CD4-positive, alpha-beta T cell treated with Interleukin-17A for 1 hour (primary cell): Measurements from ENCODE around the gene TP63.
A peak's percentile ranks its signal among the peaks of the same experiment; 100 is the strongest.
"Not testable (repeated sequence)": the region's sequence is repeated elsewhere in the genome, so short reads cannot be mapped to it uniquely, and the experiment has no call there.

Experiments used
- DNase-seq: peaks from one replicate; pipeline ENCODE4 v3.0.0-alpha.2; 2020

Gene TP63

GRCh38 chr3:189626286-189626685 is 4.9 kb upstream of the TP63 start:
- DNase-seq: no peak

DNA sequence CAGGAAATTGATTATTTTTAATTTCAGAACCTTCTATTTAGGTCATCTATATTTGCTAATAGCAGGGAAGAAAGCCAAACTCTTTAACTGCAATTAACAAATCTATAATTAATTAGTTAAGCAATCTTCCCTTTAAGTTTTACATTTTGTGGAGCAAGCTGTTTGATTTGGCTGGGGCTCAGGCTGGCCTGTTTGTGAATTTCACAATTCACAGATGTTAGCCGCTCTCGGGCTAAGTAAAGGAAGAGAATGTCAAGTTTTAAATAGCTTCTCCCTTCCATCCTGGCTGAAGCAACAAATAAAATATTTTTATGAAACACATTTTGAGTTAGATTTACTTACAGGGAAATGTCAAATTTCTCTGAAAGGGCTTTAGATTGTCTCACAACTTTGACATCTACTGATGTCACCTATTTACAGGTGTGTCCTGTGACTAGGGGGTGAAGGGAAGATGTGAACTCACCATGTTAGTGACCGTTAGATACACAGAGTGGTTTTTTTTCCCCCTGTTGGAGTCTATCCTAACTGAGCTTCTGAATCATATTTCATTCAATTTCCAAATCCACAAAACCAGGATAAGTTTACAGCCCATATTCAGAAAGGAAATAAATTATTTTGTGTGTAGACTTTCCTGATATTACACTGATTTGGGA is 1.3 kb upstream of the TP63 start:
- no peak for DNase-seq

DNA sequence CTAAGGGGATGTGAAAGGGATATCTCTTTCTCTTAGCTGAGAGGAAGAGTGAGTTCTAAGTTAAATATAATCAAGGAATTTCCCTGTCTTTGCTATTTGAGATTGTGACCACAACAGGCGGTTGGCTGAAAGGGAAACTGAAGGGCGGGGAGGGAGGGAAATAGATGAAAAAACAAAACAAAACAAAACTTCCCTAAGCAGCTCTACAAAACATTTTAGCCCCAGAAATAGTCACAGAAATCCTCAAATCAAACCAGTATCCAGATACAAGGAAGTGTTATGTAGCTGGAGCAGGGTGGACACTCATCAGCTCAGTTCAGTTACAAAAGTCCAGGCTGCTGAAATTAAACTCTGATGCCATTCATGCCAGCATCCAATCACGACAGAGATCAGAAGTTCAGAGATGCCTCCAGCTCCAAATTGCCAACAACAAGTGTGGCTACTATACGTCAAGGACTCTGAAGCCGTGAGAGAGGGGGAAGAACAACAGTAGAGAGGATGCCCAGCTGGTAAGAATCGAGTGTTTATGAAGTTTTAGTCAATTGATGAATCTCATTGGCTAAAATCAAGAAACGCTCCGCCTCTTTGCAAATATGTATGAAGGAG is 319 bp upstream of the TP63 start:
- peak; percentile 35 for DNase-seq

DNA sequence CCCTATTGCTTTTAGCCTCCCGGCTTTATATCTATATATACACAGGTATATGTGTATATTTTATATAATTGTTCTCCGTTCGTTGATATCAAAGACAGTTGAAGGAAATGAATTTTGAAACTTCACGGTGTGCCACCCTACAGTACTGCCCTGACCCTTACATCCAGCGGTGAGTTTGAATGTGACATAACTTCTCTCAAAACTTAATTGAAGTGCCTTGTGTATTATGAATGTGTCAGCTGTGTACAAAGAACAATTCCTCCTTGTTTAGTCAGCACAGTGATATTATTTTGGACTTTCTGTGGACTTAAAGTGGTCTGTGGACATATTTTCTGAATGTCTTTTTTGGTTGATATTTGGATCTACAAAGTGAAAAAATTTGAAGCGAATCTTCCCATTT is 220 bp downstream of the TP63 start:
- DNase-seq: no peak

GRCh38 chr3:189632242-189632641 is 1.1 kb downstream of the TP63 start:
- no peak for DNase-seq

DNA sequence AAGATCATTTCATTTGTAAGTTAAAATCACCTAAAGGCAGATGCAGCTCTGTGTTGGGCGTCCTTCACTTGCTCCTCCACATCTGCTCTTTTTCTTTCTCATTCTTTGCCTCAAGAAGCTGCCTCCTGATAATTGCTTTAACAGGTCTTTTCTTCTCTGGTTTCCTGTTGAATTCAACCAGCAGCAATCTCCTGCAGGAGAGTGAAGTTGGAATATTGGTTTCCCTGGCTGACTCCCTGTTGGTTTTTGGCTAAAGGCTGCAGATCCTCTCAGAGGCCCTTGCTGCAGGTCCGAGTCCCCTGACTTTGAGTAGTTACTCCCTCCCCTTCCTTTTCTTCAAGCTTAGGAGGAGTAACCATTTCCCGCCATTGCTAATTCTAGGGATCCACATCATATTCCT is 4.2 kb downstream of the TP63 start:
- DNase-seq: no peak

GRCh38 chr3:189636048-189636447 is 4.9 kb downstream of the TP63 start:
- no peak for DNase-seq

DNA sequence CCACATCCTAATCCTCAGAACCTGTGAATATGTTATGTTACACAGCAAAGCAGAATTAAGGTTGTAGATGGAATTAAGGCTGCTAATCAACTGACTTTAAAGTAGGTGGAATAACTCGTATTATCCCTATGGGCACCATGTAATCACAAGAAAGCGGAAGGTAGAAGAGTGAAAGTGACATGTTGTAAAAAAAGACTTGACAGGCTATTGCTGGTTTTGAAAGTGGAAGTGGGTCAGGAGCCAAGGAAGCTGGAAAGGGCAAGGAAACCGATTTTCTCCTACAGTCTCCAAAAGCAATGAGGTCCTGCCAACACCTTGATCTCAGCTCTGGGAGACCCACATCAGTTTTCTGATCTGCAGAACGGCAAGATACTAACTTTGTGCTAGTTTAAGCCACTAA is 6.6 kb downstream of the TP63 start:
- no peak for DNase-seq

- DNase-seq: no peak
These were observed 7.3 kb downstream of the TP63 start for GRCh38 chr3:189638276-189639031.

DNA sequence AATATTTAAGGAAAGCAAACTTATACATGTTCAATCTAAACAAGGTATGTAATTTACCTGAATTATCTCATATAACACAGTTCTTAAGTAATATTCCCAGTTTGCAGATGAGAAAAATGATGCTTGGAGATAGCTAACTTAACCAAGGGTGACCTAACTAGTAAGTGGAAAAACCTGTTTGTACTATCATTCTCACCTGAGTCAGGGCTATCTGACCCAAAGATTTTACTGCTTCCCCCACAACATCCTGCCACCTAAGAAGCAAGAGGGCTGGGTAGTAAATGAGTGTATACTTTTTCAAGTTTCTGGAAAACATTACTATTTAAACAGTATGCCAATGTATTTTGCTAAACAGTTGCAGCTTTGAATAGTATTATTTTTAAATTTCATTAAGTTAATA is 10.6 kb downstream of the TP63 start:
- DNase-seq: no peak

- no peak for DNase-seq
These were observed 15.8 kb downstream of the TP63 start for GRCh38 chr3:189646853-189647542.

DNA sequence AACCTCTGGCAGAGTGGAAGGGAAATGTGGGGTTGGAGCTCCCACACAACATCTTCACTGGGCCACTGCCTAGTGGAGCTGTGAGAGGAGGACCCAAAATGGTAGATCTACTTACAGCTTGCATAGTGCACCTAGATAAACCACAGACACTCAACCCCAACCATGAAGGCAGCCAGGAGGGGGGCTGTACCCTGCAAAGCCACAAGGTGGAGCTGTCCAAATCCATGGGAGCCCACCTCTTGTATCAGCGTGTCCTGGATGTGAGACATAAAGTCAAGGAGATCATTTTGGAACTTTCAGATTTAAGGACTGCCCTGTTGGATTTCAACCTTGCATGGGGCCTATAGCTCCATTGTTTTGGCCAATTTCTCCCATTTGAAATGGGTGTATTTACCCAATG is 20.9 kb downstream of the TP63 start:
- DNase-seq: no peak

DNA sequence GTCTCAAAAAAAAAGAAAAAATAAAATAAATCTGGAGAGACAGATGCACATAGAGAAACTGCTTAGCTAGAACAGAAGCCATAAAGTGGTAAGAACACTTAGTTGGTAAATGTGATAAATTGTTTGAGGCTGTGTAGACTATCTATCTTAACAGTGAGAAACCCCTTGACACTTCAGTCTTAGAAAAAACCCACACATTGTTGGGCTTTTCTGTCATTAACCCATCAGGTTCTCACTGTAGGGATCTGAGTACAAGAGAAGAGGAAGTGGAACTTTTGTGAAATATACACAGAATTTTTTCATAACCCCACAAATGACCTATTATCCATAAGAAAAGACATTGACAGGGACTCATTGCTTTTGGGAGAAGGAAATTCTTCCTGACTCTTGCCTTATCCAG is 24.4 kb downstream of the TP63 start:
- no peak for DNase-seq

- DNase-seq: no peak
These were observed 28.4 kb downstream of the TP63 start for GRCh38 chr3:189659571-189659970.

DNA sequence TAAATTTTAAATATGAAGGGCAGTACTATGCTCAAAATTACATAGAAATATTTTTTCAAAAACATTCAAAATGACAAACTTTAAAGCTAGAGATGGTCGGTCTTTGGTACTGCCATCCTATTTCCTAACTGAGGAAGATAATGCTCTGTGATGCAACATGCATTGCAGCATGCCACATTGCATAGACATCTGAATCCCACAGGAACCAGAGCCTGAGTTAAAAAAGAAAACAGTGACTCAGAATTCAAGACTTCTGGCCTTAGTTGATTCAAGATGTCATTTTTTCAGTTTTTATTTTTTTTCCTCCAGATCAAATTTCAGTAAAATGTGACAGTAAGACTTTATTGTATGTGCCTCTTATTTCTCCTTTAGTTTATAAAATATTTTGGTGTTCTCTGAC is 33.1 kb downstream of the TP63 start:
- DNase-seq: no peak

GRCh38 chr3:189672346-189672745 is 41.2 kb downstream of the TP63 start:
- not testable (repeated sequence) for DNase-seq

DNA sequence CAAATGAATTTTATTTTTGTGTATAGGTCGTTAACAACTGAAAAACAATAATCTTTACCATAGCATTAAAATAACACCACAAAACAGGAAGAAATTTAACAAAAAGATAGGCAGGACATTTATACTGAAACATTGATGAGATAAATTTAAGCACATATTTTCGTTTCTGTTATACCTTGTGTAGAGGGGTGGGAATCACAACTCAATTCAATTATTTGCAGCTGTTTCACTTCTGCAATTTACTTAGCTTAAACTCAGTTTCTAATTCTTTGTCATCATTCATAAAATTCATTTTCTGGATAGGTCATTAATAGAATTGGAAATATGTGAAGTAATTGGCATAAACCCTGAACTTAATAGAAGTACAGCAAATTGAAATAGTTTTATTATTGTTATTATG is 42.3 kb downstream of the TP63 start:
- no peak for DNase-seq

GRCh38 chr3:189674249-189674913 is 43.2 kb downstream of the TP63 start:
- no peak for DNase-seq

GRCh38 chr3:189677667-189678066 is 46.5 kb downstream of the TP63 start:
- no peak for DNase-seq

- no peak for DNase-seq
These were observed 49.5 kb downstream of the TP63 start for GRCh38 chr3:189680723-189681122.

DNA sequence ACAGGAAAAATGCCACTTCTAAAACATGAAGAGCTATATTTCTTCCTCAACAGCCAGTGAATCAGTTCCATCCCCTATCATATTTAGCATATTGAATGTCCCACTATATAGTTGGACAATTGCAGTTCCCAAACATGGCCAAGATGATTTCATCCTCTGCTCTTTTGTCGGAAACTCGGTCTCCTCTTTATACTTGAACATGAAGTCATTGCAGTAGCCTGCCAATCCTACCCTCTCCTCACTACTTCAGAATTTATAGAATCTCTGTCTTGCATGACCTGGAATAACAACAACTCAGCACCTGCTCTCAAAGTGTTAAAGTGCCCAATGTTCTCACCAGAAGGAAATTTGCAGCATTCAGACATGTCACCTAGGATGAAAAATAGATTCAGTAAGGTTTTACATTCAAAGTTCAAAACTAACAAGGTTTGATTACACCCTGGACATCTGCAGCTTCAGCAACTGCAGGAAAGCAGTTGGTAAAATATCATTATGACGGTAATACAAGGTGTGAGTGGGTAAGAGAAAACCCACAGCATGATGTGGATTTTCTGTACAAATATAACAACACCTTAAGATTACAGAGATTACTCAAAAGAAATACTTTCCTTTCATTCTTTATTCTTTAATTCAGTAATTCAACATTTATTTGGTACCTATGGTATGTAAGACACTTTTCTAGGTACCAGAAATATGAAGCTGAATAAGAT is 52.5 kb downstream of the TP63 start:
- DNase-seq: no peak

- no peak for DNase-seq
These were observed 53.1 kb downstream of the TP63 start for GRCh38 chr3:189684317-189684716.

- DNase-seq: no peak
These were observed 54.1 kb downstream of the TP63 start for GRCh38 chr3:189685291-189685690.
